Measurements from ENCODE around the gene ASB13.
A peak's percentile ranks its signal among the peaks of the same experiment; 100 is the strongest.
"Not testable (repeated sequence)": the region's sequence is repeated elsewhere in the genome, so short reads cannot be mapped to it uniquely, and the experiment has no call there.

Gene ASB13

DNA sequence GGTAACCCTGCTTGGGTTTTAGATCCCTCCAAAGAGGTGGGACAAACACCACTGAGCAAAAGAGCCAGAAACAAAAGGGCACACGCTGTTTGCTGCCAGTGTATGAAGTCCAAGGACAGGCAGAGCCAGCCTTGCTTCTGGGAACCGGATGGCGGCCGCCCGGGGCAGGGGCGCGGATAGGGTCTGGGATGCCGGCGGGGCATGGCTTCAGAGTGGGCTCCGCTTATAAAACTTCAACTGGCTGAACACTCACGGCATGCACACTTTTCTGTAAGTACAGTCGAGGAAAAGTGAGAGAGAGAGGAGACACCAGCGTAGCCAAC lies 62.6 kb downstream of the ASB13 start:
- DNase-seq = no peak

DNA sequence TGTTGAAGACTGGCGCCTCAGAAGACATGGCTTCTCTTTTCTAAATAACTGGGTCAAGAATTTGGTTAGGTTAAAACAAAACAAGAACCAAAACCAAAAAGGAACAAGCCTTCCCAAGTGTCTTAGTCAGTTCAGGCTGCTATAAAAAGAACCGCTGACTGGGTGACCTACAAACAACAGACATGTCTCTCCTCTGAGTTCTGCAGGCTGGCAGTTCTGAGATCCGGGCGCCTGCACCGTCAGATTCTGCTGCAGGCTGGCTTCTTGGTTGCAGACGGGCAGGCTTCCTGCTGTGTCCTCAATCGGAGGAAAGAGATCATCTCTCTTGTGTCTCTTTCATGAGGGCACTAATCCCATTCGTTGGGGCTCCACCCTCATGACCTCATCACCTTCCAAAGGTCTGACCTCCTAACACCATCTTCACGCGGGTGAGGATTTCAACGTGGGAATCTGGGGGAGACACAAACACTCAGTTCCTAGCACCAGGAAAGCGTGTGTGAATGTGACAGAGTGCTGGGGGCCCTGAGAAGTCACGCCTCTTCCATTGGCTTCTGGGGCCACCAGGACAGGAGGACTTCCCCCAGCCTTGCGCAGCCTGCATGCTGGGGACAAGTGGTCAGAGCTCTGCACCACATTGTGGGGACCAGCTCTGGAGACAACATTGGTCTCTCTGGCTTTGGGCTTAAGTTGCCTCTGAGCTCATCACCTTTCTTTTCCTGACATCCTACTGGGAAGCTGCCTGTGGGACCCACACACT lies 63.1 kb downstream of the ASB13 start:
- DNase-seq = no peak

DNA sequence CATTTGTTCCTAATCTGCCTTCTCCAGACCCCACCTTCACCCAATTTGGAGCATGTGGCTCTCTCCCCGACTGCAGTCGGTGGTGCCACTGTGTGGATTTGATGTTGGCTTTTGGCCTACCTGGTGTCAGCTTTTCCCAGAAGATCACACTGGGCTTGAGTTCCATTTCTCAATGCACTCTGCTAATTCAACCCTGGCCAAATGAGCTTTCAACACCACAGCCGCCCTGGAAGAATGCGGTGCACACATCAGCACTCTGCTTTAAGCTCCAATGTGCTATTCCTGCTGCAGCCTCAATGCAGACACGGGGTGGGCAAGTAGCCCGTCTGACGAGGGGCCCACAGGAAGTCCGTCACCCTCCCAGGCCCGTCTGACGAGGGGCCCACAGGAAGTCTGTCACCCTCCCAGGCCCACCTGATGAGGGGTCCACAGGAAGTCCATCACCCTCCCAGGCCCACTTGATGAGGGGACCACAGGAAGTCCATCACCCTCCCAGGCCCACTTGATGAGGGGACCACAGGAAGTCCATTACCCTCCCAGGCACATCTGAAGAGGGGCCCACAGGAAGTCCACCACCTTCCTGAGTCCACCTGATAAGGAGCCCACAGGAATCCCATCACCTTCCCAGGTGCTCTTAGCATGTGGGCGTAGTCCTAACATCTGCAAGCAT lies 64.4 kb downstream of the ASB13 start:
- no peak for DNase-seq

DNA sequence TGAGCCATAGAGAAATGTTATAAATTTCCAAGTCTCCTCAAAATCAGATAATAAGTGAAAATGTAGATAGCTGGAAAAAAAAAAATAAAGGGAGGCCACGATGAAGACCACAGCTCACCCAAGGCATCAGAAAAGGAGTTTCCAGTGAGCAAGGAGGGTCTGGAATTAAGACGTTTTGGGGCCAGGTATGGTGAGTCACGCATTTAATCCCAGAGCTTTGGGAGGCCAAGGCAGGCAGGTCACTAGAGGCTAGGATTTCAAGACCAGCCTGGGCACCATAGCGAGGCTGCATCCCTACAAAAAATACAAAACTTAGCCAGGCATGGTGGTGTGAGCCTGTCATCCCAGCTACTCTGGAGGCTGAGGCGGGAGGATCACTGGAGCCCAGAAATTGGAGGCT lies 65.5 kb downstream of the ASB13 start:
- DNase-seq = no peak

DNA sequence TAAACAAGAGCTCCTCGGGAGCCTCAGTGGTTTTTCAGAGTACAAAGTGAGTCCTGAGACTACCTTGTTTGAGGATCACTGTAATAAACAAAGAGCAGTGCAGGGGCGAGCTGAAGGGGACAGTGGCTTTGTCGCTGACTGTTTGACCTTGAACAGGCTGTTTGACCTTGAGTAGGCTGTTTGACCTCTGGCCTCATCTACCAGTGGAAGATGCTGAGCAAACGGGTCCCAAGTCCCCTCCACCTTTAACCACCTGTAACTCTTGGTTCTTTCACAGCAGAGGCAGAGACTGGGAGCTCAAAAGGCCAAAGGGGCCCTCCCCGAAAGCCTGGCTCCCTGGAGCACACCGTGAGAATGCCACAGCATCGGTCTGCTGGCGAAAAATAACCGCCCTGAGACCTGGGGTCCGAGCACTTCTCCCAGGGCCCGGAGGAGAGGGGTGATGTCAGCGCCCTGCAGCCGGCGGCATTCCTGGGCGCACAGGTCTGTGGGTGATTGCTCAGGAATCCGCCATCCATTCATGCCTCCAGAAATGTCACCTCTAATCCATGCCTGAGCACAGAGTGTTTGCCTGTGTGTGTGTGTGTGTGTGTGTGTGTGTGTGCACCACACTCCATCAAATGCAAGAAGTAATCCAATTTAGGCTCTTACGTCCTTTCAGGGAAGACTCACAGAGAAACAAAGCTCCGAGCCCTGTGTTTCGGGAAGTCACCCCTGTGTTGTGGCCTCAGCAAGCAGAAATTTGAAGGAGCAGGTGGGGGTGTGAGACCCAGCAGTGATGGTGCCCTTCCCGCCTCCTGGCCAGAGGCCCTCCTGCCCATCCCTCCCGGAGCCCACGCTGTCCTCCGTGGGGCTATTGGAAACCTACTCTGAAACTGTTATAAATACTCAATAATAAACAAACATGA lies 66.5 kb downstream of the ASB13 start:
- no peak for DNase-seq

DNA sequence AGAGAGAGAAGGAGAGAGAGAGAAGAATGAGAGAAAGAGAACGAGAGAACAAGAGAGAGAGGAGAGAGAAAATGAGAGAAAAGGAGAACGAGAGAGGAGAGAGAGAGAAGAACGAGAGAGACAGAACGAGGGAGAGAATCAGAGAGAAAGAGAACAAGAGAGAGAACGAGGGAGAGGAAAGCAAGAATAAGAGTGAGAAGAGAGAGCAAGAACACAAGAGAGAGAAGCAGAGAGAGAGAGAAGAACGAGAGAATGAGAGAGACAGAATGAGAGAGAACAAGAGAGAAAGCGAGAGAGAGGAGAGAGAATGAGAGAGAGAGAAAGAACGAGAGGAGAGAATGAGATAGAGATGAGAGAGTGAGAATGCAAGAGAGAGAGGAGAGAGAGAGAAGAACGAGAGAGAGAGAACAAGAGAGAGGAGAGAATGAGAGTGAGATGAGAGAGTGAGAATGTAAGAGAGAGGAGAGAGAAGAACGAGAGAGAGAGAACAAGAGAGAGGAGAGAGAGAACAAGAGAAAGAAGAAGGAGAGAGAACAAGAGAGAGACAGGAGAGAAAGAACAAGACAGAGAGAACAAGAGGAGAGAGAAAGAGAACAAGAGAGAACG lies 68.2 kb downstream of the ASB13 start:
- no peak for DNase-seq

DNA sequence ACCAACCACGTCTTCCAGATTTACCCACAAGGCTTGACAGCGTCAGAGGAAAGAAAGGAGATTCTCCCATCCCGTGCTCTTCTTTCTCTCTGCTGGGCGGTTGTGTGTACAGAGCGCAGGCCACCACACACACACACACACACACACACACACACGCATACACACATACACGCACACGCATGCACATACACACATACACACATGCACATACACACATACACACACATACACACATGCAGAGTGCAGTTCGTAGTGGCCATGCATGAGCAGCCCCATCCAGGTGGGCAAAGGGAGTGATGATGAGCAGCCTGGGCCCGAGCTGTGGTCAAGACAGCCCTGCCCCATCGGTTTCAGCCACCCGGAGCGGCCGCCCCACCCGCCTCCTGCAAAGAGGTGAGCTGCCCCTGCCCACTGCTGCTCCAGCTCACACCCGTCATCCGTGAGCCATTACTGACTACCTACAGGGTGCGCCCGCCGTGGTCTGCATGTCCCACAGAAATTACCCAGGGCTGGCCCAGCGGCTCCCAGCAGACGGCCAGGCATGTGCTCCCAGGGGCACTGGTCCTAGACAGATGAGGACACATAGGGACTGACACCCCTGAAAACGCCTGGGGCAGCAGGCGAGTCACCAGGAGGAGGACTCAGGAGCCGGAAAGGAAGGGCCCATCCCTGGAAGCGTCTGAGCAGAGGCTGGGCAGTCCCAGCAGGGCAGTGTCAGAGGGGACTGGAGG lies 69.6 kb downstream of the ASB13 start:
- no peak for DNase-seq

DNA sequence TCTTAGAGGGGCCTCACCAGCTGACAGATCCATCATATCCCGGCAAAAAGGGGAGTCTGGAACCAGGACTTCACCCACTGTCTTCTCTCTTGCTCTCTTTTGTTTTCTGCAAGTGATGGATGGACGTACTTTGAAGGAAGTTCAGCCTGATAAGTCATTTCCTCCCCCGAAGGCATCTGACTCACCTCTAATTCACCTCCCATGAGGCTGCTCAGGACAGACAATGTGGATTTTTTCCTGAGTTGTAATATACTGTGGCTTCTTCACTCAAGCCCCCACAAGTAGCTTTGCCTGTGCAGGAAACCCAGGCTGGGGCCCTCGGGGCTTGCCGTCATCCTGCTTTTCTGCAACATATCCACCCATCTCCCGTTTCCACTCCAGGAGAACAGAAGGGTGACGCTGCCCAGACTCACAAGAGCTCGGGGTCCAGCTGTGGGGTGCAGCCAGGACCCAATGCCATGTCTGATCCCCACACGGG lies 70.4 kb downstream of the ASB13 start:
- peak in 1 of 3 donors; percentile 24 for DNase-seq

DNA sequence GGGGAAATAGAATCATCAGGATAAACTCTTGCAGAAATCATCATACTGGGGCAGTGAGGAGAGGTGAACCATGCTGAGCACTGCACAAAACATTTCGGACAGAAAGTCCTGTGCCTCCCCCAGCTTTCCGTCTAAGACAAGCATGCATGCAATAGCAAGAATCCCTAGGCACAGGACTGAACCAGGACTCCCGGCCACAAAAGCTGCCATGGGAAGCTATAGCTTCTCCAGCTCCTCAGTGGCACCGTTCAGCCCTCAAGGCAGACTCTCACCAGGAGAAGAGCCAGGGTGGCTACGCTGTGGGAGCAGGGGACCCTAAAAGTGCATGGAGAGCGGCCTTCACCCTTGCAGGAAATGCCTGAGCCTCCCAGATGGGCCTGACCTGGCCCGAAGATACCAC lies 70.8 kb downstream of the ASB13 start:
- DNase-seq = no peak

DNA sequence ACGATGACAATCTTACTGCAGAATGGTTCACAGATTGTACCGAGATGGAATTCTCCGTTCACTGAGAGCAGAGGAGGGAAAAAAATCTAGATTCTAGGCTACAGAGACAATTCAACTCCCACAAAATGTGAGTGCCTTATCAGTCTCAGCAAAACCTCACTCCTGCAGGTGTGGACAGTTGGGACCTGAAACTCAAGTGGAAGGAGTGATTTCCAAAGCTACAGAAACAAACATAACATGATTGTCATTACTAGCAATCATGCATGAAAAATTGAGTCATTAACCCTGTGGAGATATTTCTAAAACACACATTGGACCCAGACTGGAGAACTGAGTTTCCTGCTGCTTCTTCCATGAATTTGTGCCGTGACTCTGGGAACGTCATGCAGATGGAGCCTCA lies 71.3 kb downstream of the ASB13 start:
- no peak for DNase-seq

DNA sequence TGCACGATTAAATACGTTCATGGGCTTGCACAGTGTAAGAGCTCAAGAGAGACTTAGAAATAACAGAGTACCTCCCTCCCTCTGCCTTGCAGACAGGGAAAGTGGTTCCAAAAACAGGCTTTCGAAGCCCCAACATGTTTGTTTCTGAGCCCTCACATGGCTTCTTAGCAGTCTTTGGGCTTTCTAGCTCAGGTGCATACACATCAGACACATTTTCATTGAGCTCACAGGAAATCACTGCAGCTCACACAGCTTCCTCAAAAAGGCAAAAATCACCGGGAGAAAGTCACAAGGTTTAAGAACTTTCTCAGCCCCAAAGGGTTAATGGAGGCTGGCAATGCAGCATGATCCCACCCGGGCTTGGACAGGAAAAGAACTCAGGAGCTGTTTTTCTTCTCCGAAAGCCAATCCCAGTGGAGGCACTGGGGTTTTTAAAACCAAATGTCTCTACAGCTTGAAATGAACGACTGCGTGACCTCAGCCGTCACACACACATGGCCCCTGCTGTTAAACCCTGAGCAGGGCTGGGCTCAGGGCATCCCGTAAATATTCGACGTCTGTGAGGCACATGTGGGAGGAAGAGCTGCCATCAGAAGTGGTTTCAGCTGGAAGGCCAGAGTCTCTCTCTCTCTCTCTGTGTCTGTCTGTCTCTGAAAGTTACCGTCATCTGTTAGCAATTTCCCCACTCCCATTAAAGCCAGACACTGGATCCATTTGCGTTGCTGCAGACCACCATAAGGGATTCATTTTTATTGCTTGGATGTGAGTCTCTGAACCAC lies 71.9 kb downstream of the ASB13 start:
- DNase-seq = no peak

DNA sequence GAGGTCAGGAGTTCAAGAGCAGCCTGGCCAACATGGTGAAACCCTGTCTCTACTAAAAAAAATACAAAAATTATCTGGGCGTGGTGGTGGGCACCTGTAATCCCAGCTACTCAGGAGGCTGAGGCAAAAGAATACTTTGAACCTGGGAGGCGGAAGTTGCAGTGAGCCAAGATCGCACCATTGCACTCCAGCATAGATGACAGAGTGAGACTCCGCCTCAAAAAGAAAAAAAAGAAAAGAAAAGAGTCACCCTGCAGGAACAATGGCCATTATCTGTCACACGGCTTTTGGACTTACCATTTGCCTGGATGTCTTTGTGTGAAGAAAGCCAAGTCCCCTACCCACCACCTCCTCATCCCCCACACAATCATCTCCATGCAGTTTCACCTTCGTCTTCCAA lies 73.0 kb downstream of the ASB13 start:
- DNase-seq = not testable (repeated sequence)

DNA sequence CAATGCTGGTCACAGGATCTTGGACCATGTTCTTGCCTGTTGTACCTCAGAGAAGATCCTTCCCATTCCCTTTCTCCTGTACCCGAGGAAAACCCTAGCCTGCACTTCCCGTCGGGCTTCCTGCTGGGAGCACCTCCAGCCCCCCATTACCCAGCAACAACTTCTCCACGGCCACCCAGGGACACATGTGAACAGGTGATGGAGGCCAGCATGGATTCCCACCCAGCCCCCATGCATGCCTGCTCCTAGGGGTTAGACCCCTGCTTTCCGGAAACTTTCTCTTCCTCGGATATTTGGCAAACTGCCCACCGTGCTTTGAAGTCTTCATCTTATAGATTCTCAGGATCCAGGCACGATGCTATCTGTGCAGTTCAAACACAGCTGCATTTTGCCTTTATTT lies 74.3 kb downstream of the ASB13 start:
- DNase-seq = no peak

DNA sequence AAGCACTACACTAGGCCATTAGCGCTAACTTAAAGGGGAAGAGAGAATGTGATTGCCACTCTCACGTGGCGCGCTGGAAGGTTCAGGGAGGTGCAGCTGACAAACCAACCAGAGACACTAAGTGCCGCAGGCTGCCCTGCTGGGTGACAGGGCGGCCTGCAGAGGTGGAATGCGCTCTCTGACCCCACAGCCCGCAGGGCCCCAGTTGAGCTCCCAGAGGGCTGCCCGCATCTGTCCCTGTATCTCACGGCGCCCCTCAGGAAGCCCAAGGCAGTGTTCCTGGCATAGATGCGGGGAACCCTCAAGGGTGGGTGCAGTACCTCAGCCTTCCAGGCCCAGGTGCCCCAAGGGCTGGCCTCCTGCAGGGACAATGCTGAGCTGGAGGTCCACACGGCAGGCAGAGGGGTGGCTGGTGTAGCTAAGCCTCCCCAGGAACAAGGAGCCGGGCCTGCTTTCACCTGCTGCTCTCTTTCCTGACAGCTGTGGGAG lies 75.0 kb downstream of the ASB13 start:
- no peak for DNase-seq

DNA sequence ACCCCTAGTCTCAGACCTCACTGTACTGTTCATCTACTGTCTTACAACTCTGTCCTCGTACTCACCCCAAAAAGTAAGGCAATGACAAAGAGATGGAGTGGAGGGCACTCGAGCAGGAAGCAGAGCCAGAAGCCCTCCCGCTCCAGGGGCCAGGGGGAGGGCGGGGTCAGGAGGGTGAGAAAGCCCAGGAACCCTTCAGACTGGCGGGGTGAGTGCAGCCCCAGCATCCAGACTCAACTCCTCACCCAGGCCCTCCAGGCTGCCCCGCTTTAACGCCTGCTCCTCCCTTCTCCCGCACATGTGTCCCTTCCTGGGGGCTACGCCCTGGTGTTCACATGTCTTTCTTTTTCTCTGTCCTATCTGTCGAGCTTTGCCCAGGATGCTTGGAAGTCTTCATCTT lies 75.6 kb downstream of the ASB13 start:
- no peak for DNase-seq

DNA sequence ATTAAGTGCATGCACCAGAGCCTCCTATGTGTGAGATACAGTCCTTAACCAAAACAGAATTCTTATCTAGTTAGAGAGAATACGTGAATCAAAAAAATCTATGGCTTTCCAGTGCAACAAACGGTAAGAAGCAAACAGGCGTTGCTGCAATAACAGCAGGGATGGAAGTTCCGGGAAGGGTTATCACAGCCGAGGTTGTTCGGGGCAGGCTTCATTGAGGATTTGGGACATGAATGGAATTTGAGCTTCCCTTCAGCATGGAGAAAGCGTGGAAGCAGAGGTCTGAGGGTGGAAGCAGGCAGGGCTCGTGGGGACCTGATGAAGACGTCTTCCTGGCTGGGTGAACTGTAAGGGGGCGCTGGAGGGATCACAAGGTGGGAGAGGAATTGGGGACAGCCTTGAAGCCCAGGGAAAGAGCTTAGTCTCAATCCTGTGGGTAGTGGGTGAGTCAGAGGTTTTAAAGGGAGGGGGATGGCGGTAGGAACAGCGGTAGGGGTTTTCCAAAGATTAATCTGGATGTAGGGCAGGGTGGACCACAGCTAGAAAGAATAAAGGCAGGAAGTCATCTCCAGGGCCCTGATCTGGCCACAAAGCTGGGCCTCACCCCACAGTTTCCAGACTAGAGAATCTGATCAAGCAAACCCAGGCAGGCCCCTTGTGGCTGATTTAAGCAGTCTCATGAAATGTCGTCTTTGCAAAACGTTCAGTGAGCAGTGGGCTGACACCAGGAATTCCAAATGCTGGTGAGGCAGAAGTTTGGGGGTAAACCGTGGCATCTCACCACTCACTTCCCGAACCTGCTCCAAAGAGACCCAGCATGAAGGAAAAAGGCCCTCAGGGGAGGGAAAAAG lies 76.5 kb downstream of the ASB13 start:
- DNase-seq = peak in 2 of 3 donors; percentile 4 to 10

DNA sequence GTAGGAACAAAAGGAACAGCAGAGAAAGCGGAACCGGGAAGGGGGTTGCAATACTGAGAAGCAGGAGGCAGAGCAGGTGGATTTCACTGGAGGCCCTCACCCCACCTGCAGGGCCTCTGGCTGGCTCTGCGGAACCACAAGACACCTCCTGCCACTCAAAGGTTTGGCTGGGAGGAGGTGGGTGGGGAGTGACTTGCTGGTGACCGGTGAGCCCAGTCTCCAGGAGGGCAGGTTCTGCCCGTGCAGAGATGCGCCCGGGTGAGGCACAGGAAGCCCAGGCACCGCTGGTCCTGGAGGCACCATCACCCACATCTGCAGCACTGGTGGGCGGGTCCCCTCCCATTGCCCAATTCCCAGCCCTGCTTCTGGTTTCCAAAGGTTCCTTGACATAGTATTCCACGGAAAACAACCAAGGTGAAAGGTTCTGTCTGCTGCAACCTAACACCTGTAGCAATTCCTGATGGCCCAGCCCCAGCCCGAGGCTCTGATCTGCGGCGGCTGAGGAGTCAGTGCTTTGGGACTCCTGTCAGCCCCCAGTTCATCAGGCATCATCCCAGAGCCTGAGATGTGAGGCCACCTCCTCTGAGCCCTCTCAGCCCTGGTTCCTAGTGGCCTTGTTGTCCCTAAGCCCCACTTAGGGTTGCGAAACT lies 77.3 kb downstream of the ASB13 start:
- DNase-seq = no peak

Data from suppressor macrophage treated with lipopolysaccharide for 1 hour (primary cell).